Measurements from ENCODE around the gene NPL. TPM values are rescaled to one million over a fixed set of nuclear protein-coding genes. Genes with fewer than 3 reads are reported as not detected.

NPL gene
- polyA plus RNA-seq, 1 experiment = 1.2 TPM

DNA sequence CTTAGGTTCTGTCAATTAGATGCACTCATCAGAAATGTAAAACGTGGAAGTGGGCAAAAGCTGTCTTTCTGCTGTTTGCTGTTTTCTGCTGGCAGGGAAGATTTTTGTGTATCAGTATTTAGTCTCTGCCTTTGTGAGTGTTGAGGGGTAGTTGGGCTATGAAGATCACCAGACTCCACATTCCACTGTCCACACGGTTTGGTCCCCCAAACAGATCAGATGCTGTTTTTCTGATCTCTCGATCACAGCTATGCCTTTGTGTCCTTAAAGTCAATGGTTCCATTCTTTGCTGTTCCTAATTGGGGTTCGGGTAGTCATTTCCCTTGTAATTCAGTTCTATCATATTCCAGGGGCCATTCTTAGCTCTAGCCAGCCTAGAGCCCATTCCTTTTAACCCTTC is 27.0 kb upstream of the NPL start:
- CTCF ChIA-PET = interaction anchor here (1.0 to 3.3 kb wide), 4 partner anchors 21 to 167 kb away, joined by 3 to 13 read pairs (median 6); no protein-coding TSS in a partner anchor
- no peak for DNase-seq (ENCODE audit: low read depth)

DNA sequence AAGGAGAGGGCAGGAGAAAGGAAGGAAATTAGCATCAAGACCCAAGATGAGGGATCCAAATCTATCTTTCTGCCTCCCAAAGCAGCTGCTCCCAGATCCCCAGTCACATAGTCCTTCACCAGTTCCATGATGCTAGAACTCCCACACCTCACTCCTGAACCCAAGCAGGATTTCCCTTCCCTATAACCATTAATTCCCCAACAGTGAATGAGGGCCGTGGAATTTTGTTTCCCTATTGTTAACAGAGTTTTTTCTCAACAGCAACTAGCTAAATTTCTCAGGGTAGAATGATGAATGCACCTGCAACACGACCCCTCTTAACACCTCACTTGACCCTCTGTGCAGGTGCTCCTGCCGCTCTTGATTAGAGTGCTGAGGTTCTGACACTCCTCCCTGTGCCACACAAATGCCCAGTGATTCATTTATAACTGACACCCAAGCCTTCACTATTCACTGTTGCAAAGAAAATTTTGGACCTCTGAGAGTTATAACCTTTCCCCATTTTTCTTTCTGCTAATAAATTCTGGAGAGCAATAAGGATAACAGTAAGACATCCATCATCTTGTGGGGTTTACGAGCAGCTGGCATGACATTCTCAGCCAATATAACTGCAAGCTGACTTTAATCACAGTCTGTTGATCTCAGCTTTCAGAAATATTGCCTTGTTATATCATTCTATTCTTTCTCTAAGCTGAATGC is 25.4 kb upstream of the NPL start:
- DNase-seq (ENCODE audit: low read depth) = no peak
- CTCF ChIA-PET = interaction anchor here (0.7 to 3.3 kb wide), 7 partner anchors 10 to 168 kb away, joined by 3 to 13 read pairs (median 3); no protein-coding TSS in a partner anchor
- POLR2A ChIA-PET = no interaction called here
- peaks cover 2% of the 10 kb centered on the region; the same call in 1 of the 2 replicates for H3K27me3 ChIP-seq (ENCODE audit: control insufficient read depth, insufficient read depth, low read length)
- no peaks in the 10 kb centered on the region for H3K36me3 ChIP-seq (ENCODE audit: control insufficient read depth, insufficient read depth, low read length)
- TF ChIP-seq, protein P1, sequence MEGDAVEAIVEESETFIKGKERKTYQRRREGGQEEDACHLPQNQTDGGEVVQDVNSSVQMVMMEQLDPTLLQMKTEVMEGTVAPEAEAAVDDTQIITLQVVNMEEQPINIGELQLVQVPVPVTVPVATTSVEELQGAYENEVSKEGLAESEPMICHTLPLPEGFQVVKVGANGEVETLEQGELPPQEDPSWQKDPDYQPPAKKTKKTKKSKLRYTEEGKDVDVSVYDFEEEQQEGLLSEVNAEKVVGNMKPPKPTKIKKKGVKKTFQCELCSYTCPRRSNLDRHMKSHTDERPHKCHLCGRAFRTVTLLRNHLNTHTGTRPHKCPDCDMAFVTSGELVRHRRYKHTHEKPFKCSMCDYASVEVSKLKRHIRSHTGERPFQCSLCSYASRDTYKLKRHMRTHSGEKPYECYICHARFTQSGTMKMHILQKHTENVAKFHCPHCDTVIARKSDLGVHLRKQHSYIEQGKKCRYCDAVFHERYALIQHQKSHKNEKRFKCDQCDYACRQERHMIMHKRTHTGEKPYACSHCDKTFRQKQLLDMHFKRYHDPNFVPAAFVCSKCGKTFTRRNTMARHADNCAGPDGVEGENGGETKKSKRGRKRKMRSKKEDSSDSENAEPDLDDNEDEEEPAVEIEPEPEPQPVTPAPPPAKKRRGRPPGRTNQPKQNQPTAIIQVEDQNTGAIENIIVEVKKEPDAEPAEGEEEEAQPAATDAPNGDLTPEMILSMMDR (IDR thresholded peaks at IDR 0.05; ENCODE audit: insufficient read depth, low read depth, low read length) = no peak
- no peak overlapping the region for H3K4me3 ChIP-seq (ENCODE audit: low read depth, low read length)

More for the DNA sequence above, 27.0 kb upstream of the NPL start:
- POLR2A ChIA-PET = no interaction called here
- no peak overlapping the region for H3K4me3 ChIP-seq (ENCODE audit: low read depth, low read length)
- peaks cover 2% of the 10 kb centered on the region; the same call in 1 of the 2 replicates for H3K27me3 ChIP-seq (ENCODE audit: control insufficient read depth, insufficient read depth, low read length)
- TF ChIP-seq, protein P1 (IDR thresholded peaks at IDR 0.05; ENCODE audit: insufficient read depth, low read depth, low read length) = no peak
- H3K36me3 ChIP-seq (ENCODE audit: control insufficient read depth, insufficient read depth, low read length) = no peaks in the 10 kb centered on the region

DNA sequence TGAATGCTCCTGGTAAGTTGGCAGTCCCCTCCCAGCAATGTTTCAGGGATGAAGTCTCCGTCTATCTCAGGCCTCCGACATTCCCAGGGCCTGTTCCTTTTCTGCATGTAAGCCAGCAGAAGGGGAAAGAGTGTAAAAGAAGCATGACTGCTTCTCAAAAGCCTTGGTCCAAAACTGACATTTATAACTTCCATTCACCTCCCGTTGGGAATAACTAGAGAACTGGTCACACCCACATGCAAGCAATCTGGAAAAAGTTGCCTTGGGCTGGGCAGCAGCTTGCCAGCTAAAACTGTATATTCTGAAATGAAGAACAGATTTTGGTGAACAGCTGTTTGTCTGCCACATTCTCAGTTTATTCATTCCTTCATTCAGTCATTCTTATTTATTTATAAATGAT is 24.2 kb upstream of the NPL start:
- CTCF ChIA-PET = interaction anchor here (1.2 kb wide), 1 partner anchor 17 kb away, joined by 3 read pairs; no protein-coding TSS in a partner anchor
- DNase-seq (ENCODE audit: low read depth) = no peak
- TF ChIP-seq, protein P1 (IDR thresholded peaks at IDR 0.05; ENCODE audit: insufficient read depth, low read depth, low read length) = no peak

DNA sequence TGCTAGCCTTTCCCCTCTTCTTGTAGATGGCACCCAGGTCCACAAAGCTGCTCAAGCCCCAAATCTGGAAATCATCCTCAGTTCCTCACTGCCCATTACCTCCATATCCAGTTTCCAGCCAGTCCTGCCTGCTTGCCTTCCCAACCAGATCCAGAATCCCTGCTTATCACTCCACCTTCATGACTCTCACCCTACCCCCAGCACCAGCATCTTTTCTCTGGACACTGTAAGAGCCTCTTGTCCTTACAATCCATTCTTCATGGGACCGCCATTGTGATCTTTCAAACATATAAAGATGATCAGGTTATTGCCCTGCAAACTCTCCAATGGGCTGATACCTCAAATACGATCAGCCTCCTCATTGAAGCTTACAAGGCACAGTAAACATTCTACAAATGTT is 23.5 kb upstream of the NPL start:
- no peak for DNase-seq (ENCODE audit: low read depth)
- POLR2A ChIA-PET = no interaction called here
- H3K4me3 ChIP-seq (ENCODE audit: low read depth, low read length) = no peak overlapping the region
- H3K27me3 ChIP-seq (ENCODE audit: control insufficient read depth, insufficient read depth, low read length) = peaks cover 2% of the 10 kb centered on the region; the same call in 1 of the 2 replicates
- no peaks in the 10 kb centered on the region for H3K36me3 ChIP-seq (ENCODE audit: control insufficient read depth, insufficient read depth, low read length)
- TF ChIP-seq, protein P1 (IDR thresholded peaks at IDR 0.05; ENCODE audit: insufficient read depth, low read depth, low read length) = no peak
- CTCF ChIA-PET = no interaction called here

More for the DNA sequence above, 24.2 kb upstream of the NPL start:
- POLR2A ChIA-PET = no interaction called here
- H3K4me3 ChIP-seq (ENCODE audit: low read depth, low read length) = no peak overlapping the region
- H3K27me3 ChIP-seq (ENCODE audit: control insufficient read depth, insufficient read depth, low read length) = peaks cover 2% of the 10 kb centered on the region; the same call in 1 of the 2 replicates
- no peaks in the 10 kb centered on the region for H3K36me3 ChIP-seq (ENCODE audit: control insufficient read depth, insufficient read depth, low read length)

DNA sequence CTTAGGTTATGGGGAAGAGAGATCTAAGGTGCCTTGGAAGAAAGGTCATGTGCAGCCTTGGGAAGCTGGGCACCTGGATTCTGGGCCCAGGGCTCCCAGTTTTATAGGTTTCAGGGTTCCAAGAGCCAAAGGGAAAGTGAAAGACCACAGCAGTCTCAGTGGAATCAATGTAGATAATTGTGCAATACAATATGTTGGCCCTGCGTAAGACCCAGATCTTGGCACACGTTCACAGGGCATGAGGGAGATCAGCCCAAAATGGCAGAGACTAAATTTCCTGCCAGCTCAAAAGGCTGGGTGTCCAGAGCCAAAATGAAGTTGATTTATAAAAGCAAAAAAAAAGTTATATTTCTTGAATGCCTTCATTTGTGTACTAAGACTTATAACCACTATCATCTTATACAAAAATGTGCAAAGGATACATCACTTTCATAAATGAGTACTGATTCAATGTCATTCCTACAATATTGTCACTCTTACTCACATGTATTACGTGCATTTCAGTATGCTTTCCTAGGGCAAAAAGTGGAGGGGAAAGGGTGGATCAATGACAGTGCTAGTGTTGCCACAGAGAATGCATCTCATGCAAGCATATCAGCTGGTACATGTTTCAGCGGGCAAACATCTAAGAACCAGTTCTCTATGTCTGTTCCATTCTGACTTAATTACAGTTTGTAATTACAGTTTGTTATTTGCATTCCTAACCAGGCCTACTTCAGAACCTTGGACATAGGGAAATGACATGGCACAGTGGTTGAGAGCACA is 22.5 kb upstream of the NPL start:
- POLR2A ChIA-PET = no interaction called here
- Histone ChIP-seq H3K27me3 (ENCODE audit: control insufficient read depth, insufficient read depth, low read length) (peaks cover 2% of the 10 kb centered on the region; the same call in 1 of the 2 replicates), H3K4me3 (ENCODE audit: low read depth, low read length) (no peak overlapping the region), H3K36me3 (ENCODE audit: control insufficient read depth, insufficient read depth, low read length) (no peaks in the 10 kb centered on the region)
- CTCF ChIA-PET = no interaction called here
- TF ChIP-seq, protein P1 (IDR thresholded peaks at IDR 0.05; ENCODE audit: insufficient read depth, low read depth, low read length) = no peak
- DNase-seq (ENCODE audit: low read depth) = no peak

Measured in BJ (cell line).